GF-D8 (cell line): ENCODE results near the gene WDR70.
"Not testable (repeated sequence)": the region's sequence is repeated elsewhere in the genome, so short reads cannot be mapped to it uniquely, and the experiment has no call there.

Experiments used
- DNase-seq: peaks from one replicate; lab custom pipeline; 2025; lab: John Stamatoyannopoulos, UW

WDR70 gene

GRCh38 chr5:37767961-37768360 lies 388.8 kb downstream of the WDR70 start:
- DNase-seq = no peak

DNA sequence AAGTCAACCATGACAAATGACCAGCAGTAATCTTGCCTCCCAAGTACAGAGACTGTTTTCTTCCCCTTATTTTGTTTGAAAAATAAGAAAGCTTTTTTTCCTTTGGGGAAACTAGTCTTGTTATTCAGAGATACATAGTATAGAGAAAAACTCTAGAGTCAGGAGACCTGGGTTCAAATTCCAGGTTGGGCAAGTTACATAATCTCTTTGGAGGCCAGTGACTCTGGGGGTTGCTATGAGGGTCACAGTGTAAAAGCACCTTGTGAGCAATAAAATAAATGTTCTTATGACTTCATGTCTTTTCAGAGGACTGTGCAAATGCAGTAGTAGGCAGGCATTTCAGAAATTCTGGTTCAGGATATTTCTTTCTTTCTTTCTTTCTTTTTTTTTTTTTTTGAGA lies 389.3 kb downstream of the WDR70 start:
- no peak for DNase-seq

GRCh38 chr5:37769108-37769507 lies 390.0 kb downstream of the WDR70 start:
- no peak for DNase-seq

- no peak for DNase-seq
These were observed 390.7 kb downstream of the WDR70 start for GRCh38 chr5:37769840-37770239.

DNA sequence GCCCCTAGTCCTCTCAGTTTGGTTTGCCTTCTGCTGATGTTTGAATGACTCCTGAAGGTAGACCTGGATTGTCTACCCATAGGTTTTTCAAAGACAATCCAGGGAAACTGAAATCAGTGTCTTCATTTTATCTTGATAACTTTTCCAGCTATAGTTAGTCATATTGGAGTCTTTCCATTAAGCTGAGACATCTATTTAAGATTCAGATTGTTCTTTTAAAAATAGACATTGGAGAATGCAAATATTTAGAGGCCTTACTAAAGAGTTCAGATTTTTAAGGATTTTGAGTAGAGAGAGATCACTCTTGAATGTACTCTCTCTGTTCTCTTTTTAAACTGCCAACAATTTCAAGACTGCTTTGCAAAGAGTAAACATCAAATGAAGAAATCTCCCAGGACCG lies 391.7 kb downstream of the WDR70 start:
- DNase-seq = no peak

DNA sequence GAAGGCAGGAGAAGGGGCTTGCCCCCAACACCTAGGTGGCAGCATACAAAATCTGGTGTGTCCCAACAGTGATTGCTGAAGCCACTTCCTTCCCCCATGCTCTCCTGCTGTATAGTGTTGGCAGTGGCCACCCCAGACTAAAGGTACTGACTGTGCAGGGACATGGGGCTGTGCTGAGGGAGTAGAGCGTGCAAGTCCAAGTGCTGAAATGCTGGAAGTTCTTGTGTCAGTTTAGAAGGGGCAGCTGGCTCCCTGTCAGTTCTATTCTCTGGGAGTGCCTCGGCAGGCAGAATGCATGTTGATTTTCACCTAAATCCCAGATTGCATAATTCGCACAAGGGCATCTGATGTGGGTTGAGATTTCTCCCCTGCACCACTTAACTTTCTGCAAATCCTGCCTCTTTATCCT lies 392.1 kb downstream of the WDR70 start:
- no peak for DNase-seq

DNA sequence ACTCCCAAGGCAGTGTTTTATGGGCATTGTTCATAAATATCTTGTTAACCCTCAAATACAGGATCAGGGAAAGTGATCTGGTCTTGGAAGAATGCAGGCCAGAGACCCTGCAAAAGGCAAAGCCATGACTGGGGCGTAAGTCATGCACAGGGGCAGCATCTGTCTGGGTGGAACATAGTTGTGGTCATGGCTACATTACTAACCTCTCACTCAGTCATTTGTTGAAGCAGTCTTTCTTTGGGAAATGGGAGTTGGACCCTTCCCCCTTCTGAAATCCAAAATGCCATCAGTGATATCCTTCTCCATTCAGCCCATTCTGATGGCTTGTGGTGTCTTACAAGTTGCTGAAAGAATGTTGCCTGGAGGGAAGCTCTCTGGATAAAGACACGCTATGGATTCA lies 392.6 kb downstream of the WDR70 start:
- DNase-seq = no peak

DNA sequence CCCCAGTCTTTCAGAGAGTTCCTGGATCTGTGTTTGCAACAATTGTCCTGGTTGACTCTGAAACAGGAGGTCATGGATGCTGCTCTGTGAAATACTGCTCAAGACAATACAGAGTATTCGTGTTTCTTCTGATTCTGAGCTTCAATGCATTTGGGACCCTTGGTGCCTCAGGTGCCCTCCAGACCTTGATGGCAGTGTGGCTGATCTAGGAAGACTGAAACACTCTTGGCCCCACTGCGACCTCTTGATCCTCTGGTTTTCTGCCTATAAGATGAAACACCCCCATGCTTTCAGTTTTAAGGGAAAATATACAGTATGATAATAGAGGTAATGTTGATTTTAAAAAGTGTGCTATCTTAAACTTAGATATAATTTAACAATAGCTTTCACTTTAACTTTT lies 393.1 kb downstream of the WDR70 start:
- DNase-seq = no peak

DNA sequence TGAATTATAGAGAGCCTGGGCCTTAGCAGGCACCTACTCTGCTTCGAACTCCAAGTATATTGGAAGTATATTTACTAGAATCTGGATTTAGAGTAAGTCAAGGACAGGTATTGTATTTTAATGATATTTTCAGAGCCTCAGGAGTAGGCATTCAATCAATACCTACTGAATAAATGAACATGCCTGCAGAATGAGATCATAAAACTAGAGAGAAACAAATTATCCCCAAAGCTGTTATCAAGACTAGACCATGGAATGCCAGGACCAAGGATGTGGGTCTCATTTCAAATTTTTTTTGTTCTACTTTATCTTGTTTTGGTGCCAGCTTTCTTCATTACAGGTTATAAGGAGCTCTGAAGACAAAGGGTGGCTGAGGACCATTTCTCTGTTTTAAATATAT lies 394.7 kb downstream of the WDR70 start:
- no peak for DNase-seq

DNA sequence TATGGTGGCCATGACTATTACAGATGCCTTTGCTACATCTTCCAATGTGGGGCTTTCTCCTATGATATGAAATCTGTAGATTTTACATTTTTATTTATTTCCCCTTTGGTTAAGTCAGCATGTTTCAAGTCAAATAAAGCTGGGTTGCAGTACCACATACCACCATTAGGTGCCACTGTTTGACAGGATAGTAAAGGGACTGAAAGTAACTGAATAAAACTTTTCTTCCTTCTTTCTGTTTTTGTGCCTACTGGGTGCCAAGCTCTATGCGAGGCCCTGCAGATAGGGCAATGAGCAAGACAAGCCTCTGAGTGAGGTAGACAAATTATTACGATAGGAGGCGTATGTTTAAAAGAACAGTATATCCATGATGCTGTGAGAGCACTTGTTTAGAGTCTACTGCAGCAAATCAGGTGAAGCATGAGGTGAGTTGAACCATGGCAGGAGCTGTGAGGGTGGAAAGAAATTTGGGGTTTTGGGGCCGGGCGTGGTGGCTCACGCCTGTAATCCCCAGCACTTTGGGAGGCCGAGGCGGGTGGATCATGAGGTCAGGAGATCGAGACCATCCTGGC lies 395.9 kb downstream of the WDR70 start:
- DNase-seq = no peak

GRCh38 chr5:37776826-37777225 lies 397.7 kb downstream of the WDR70 start:
- DNase-seq = no peak

DNA sequence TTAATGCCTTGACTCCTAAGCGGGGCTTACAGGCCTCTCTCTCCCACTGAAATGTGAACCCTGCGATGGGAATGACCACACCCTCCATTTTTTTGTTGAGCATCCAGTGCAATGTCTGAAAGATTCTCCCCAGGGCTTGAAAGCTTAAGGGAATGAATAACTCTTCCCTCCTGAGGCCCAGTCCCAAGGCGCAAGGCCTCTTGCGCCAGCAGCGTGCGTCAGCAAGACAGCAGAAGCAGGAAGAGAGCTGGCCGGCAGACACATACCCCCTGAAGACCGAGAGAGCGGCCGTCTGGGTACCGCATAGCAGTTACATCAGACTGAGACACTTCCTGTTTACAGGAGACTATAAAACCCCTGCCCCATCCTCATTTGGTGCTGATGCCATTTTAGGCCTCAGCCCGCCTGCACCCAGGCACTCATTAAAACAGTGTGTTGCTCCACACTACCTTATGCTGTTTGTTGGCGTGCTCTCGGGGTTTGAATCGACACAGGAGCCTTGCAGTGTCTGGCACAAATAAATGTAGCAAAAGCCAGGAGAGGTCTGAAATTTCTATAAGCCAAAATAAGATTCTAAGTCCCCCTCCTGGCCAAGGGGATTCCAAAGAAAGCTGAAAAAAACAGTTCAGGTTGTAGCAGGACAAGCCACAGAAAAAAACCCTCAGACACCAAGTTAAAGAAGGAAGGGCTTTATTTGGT lies 398.5 kb downstream of the WDR70 start:
- DNase-seq = no peak

DNA sequence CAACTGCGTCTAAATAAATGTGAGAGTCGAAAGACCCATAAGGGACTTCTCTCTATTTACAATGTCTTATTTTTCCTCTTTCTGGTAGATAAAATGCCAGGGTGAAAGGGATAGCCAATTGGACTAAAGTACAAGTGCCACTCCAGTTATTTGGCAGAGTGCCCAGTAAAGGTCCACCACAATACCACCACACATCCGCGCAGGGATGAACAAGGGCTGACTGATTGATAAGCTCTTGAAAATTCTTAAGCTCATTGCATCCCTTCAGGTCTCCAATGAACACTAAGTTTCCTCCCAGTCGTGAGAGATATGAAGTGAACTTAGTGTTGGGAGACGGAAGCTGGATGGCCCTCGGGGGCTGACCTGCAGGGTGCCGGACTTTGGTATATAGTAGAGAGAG lies 402.3 kb downstream of the WDR70 start:
- not testable (repeated sequence) for DNase-seq

DNA sequence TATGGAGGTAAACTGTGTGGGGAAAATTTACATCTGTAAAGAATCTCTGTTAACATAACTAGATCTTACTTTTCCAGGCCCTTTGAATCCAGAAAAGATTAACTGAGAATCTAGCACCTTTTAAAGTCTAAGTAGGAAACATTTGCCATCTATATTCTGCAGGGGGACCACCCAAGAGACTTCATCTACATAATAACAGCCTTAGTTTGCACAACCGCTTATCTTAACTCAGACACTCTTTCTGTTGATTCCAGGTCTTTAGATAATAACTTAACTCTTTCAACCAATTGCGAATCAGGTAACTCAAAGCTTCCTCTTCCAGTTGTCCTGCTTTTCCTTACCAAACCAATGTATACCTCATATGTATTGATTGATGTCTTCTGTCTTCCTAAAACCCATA lies 407.3 kb downstream of the WDR70 start:
- no peak for DNase-seq

GRCh38 chr5:37786862-37787519 lies 407.9 kb downstream of the WDR70 start:
- DNase-seq = no peak

DNA sequence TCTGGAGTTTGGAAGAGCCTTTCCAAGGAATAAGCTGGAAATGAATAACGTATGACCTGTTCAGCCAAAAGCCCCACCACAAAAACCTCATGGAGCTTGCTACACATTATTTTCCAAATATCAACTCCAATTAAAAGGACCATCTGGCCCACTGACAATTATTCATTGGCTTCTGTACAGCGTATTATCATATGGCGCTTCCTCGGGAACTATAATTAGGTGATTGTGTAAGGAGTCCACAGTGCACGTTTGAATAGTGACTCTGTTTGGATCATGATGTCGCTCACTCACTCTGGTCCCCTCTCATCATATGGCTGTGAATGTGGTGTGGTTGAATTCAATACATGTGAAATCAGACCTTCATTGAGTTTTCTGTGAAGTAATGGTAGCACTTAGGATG lies 408.6 kb downstream of the WDR70 start:
- no peak for DNase-seq

- no peak for DNase-seq
These were observed 410.9 kb downstream of the WDR70 start for GRCh38 chr5:37789991-37790390.

DNA sequence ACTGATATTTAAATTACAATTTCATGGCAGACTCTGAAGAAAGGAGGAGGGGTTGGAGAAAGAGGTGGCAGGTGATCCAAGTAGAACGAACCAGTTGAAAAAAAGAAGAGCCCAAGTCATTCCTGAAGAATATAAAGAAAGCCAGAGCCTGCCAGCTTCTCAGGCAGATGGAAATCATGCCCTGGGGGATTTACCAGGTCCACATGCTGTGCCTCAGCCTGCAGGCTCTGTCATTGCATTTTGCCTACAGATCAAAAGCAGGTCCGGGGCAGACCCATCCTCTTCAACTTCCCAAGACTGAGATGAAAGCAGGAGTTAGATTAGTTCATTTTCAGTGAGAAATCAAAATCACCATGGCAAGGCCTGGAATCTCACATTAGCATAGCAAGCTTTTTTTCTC lies 412.2 kb downstream of the WDR70 start:
- DNase-seq = no peak

DNA sequence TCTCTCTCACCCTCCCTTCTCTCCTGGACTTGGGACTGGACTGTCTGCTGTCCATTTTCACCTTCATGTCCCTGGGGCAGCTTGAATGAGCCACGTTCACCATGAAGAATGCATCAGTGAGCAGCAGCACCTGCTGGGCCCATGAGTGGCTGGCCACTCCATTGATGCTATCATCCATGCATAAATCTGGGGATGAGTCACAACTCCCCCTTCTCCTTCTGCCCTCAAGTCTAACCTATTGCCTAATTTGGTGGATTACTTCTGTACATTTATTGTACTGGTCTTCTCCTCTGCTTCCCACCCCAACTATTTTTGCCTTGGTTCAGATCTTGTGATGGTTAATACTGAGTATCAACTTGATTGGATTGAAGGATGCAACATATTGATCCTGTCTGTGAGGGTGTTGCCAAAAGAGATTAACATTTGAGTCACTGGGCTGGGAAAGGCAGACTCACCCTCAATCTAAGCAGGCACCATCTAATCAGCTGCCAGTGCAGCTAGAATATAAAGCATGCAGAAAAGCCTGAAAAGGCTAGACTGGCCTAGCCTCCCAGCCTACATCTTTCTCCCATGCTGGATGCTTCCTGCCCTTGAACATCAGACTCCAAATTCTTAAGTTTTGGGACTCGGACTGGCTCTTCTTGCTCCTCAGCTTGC lies 414.0 kb downstream of the WDR70 start:
- no peak for DNase-seq

DNA sequence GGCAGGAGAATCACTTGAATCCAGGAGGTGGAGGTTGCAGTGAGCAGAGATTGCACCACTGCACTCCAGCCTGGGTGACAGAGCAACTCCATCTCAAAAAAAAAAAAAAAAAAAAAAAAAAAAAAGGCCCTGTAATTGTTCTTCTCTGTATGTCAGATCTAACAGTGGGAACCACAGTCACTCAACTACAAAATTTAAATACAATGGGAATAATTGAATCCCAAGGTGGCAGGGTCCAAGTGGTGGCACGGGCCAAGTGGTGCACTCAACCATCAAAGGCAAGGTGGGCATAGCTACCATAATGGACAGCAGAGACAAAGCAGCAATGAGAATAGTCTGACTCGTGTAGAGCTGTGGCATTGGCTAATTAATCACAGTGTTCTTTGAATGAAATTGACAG lies 416.2 kb downstream of the WDR70 start:
- DNase-seq = not testable (repeated sequence)

DNA sequence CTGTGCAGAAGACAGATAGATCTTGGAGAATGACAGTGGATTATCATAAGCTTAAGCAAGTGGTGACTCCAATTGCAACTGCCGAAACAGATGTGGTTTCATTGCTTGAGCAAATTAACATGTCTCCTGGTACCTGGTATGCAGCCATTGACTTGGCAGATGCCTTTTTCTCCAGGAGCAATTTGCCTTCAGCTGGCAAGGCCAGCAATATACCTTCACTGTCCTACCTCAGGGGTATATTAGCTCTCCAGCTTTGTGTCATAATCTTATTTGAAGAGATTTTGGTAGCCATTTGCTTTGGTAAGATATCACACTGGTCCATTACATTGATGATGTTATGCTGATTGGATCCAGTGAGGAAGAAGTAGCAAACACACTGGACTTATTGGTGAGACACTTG lies 417.3 kb downstream of the WDR70 start:
- not testable (repeated sequence) for DNase-seq

- no peak for DNase-seq
These were observed 420.8 kb downstream of the WDR70 start for GRCh38 chr5:37799865-37800421.

DNA sequence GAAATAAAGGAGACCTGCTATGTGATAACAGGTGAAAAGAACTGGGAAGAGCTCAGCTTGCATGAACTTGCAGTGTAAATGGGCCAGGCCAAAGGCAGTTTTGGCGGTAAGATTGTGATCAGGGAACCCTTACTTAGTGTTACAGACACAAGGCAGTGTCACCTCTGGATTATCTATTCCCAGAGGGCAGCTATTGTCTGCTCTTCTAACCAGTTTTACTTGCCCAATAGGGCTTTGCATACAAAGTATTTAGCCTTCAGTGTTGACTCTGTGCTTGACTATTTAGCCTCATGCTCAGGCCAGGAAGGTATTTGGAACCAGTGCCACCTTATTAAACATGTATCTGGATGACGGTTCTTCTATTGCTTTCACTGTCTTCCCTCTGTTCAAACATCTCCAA lies 422.4 kb downstream of the WDR70 start:
- DNase-seq = no peak
